HUDEP-2 (cell line): ENCODE measurements around the gene GLYATL2.

Source experiments
- DNase-seq, 76 experiments: peaks; one replicate each; lab custom pipeline; 2025; ENCODE audit not compliant: unreplicated experiment in 76 of 76; lab: John Stamatoyannopoulos, UW

The GLYATL2 gene

GRCh38 chr11:58844361-58845005, at the start of gene GLYATL2:
TSS of gene GLYATL2 (minus strand) at chr11:58844704. CDS start at chr11:58839612, 5,092 bp downstream.
- DNase-seq = no peak

- DNase-seq = no peak
These were observed 49.4 kb upstream of the GLYATL2 start for GRCh38 chr11:58893899-58894298.

- DNase-seq = no peak
These were observed 44.1 kb upstream of the GLYATL2 start for GRCh38 chr11:58888579-58888978.

GRCh38 chr11:58887452-58887851, 42.9 kb upstream of the GLYATL2 start:
- DNase-seq = no peak

- DNase-seq = no peak
These were observed 36.1 kb upstream of the GLYATL2 start for GRCh38 chr11:58880625-58881024.

GRCh38 chr11:58880166-58880565, 35.7 kb upstream of the GLYATL2 start:
- no peak for DNase-seq

GRCh38 chr11:58867556-58867955, 23.1 kb upstream of the GLYATL2 start:
- DNase-seq = no peak

GRCh38 chr11:58866788-58867187, 22.3 kb upstream of the GLYATL2 start:
- no peak for DNase-seq

GRCh38 chr11:58864335-58864734, 19.8 kb upstream of the GLYATL2 start:
- no peak for DNase-seq

- DNase-seq = no peak
These were observed 19.2 kb upstream of the GLYATL2 start for GRCh38 chr11:58863697-58864096.

- no peak for DNase-seq
These were observed 17.0 kb upstream of the GLYATL2 start for GRCh38 chr11:58861533-58861932.

GRCh38 chr11:58856806-58857205, 12.3 kb upstream of the GLYATL2 start:
- no peak for DNase-seq

- no peak for DNase-seq
These were observed 882 bp upstream of the GLYATL2 start for GRCh38 chr11:58845386-58845785.

- no peak for DNase-seq
These were observed 6.7 kb downstream of the GLYATL2 start for GRCh38 chr11:58837707-58838388.

- no peak for DNase-seq
These were observed 12.4 kb downstream of the GLYATL2 start for GRCh38 chr11:58832056-58832645.

- no peak for DNase-seq
These were observed 13.7 kb downstream of the GLYATL2 start for GRCh38 chr11:58830673-58831301.

- no peak for DNase-seq
These were observed 14.7 kb downstream of the GLYATL2 start for GRCh38 chr11:58829786-58830185.

- DNase-seq = no peak
These were observed 30.8 kb downstream of the GLYATL2 start for GRCh38 chr11:58813693-58814092.

GRCh38 chr11:58811499-58811898, 33.0 kb downstream of the GLYATL2 start:
- DNase-seq = no peak

GRCh38 chr11:58807343-58807742, 37.2 kb downstream of the GLYATL2 start:
- DNase-seq = no peak

GRCh38 chr11:58805065-58805464, 39.4 kb downstream of the GLYATL2 start:
- DNase-seq = no peak
